Measurements from ENCODE around the gene RBMS1.

RBMS1 gene

DNA sequence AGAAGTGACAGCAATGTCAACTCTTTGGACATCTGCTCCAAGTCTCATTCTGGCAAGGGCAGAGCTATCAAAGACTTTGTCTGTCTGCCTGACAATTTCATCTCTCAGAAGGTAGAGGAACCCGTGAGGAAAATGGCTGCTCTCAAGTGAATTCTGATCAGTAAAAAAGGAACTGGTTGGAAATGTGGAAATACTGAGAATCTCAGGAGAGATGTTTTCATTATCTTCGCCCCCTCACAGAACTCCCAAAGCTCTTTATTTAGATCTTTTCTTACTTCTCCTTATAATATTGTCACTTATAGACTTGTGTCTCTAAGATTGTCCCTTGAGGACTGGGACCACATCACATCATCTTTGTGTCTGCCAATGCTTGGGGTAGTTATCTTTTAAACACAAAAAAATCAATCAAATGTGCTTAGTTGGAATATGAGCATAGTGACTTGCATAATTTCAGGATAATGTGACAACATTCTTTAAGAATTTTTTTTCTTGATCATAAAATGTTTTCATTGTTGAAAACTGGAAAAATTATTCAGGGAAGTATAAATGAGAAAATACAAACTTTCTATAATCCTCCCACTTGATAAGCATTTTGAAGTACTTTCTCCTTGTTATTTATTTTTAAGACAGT, 225.3 kb downstream of the RBMS1 start:
- TF ChIP-seq CTCF (IDR thresholded peaks at IDR 0.05; ENCODE audit: insufficient read depth, low read length, missing control alignments), result no peak
- POLR2A ChIA-PET, result no interaction called here

GRCh38 chr2:160267692-160268091, 225.9 kb downstream of the RBMS1 start:
- POLR2A ChIA-PET, result no interaction called here

More for the DNA sequence above, 225.3 kb downstream of the RBMS1 start:
- CTCF ChIA-PET, result interaction anchor here (1.1 to 2.6 kb wide), 3 partner anchors 14 to 162 kb away, joined by 3 to 14 read pairs (median 11); no protein-coding TSS in a partner anchor
- no peak overlapping the region for H3K4me3 ChIP-seq (ENCODE audit: low read depth, low read length)
- no peak for DNase-seq (ENCODE audit: low read depth, low spot score)

GRCh38 chr2:160267022-160267421, 226.6 kb downstream of the RBMS1 start:
- ChIA-PET POLR2A (no interaction called here), CTCF (interaction anchor here (1.1 to 2.6 kb wide), 4 partner anchors 13 to 161 kb away, joined by 3 to 14 read pairs (median 8); no protein-coding TSS in a partner anchor)
- DNase-seq (ENCODE audit: low read depth, low spot score), result no peak
- TF ChIP-seq CTCF (IDR thresholded peaks at IDR 0.05; ENCODE audit: insufficient read depth, low read length, missing control alignments), result no peak
- H3K4me3 ChIP-seq (ENCODE audit: low read depth, low read length), result no peak overlapping the region

More at GRCh38 chr2:160267692-160268091, 225.9 kb downstream of the RBMS1 start:
- H3K4me3 ChIP-seq (ENCODE audit: low read depth, low read length), result no peak overlapping the region
- CTCF ChIA-PET, result interaction anchor here (1.1 to 2.6 kb wide), 4 partner anchors 13 to 162 kb away, joined by 3 to 14 read pairs (median 8); no protein-coding TSS in a partner anchor
- TF ChIP-seq CTCF (IDR thresholded peaks at IDR 0.05; ENCODE audit: insufficient read depth, low read length, missing control alignments), result no peak
- DNase-seq (ENCODE audit: low read depth, low spot score), result no peak

DNA sequence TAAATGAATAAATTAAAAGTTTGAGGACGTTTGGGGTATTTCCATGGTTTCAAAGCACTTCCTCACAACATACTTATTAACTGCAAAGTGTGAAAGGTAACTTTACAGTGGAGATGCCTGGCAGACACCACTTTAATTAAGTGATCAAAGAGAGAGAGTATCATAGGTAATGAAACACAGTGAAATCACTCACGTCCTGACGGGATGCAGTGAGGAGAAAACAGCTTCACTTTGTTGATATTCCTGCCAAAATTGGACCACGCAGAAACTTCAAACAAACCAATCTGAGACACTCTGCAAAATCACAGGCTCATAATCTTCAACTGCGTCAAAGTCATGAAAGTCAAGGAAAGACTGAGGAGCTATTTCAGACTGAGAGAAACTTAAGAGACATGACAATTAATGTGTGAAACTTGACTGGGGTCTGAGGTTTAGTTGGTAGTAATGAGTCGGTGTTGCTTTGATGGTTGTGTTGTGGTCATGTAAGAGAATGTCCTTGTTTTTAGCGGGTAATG, 227.5 kb downstream of the RBMS1 start:
- no peak for DNase-seq (ENCODE audit: low read depth, low spot score)
- H3K4me3 ChIP-seq (ENCODE audit: low read depth, low read length), result no peak overlapping the region
- TF ChIP-seq CTCF (IDR thresholded peaks at IDR 0.05; ENCODE audit: insufficient read depth, low read length, missing control alignments), result no peak
- POLR2A ChIA-PET, result no interaction called here
- CTCF ChIA-PET, result interaction anchor here (0.9 to 2.6 kb wide), 4 partner anchors 12 to 704 kb away, joined by 3 to 14 read pairs (median 8); no protein-coding TSS in a partner anchor

GRCh38 chr2:160264308-160264707, 229.3 kb downstream of the RBMS1 start:
- H3K4me3 ChIP-seq (ENCODE audit: low read depth, low read length), result no peak overlapping the region
- ChIA-PET CTCF (interaction anchor here (1.2 to 4.7 kb wide), 3 partner anchors 12 to 155 kb away, joined by 9 to 47 read pairs (median 9); no protein-coding TSS in a partner anchor), POLR2A (no interaction called here)
- TF ChIP-seq CTCF (IDR thresholded peaks at IDR 0.05; ENCODE audit: insufficient read depth, low read length, missing control alignments), result no peak
- no peak for DNase-seq (ENCODE audit: low read depth, low spot score)

- no peak for TF ChIP-seq CTCF (IDR thresholded peaks at IDR 0.05; ENCODE audit: insufficient read depth, low read length, missing control alignments)
- POLR2A ChIA-PET, result no interaction called here
- CTCF ChIA-PET, result interaction anchor here (1.2 to 4.7 kb wide), 3 partner anchors 8 to 17 kb away, joined by 3 to 47 read pairs (median 13); no protein-coding TSS in a partner anchor
Measured at GRCh38 chr2:160261732-160262131, 231.9 kb downstream of the RBMS1 start.

More at GRCh38 chr2:160261732-160262131, 231.9 kb downstream of the RBMS1 start:
- DNase-seq (ENCODE audit: low read depth, low spot score), result no peak
- no peak overlapping the region for H3K4me3 ChIP-seq (ENCODE audit: low read depth, low read length)

All from AG04449 (cell line).